HepG2 (cell line): Measurements from ENCODE around the gene PIK3CD. TPM values are rescaled to one million over a fixed set of nuclear protein-coding genes. Genes with fewer than 3 reads are reported as not detected.
A peak's percentile ranks its signal among the peaks of the same experiment; 100 is the strongest.

Experiments
- AFF4 ChIP-seq: sonication (generic); formaldehyde crosslinking; IDR thresholded peaks from 2 replicates; pipeline ENCODE4 v1.4.0; 2020; ENCODE audit warnings: missing genetic modification reagents
- HNRNPUL1 ChIP-seq: fragments of 200-400 bp; formaldehyde crosslinking; IDR thresholded peaks from 2 replicates; pipeline ENCODE4 v1.6.1; 2017; ENCODE audit warnings: low read depth, mild to moderate bottlenecking, low read length, moderate library complexity
- IRF9 ChIP-seq: sonication (generic); formaldehyde crosslinking; IDR thresholded peaks from 2 replicates; pipeline ENCODE4 v1.8.0; 2022; ENCODE audit warnings: missing genetic modification reagents, mild to moderate bottlenecking, borderline replicate concordance
- KDM5A ChIP-seq: fragments of 200-600 bp; sonication (generic); IDR thresholded peaks from 2 replicates; pipeline ENCODE4 v1.7.0; 2018; ENCODE audit warnings: antibody characterized with exemption, mild to moderate bottlenecking, low read length, borderline replicate concordance
- MAX ChIP-seq: IDR thresholded peaks from 2 replicates; pipeline ENCODE4 v1.6.1; 2012; ENCODE audit warnings: inconsistent platforms
- PBX3 ChIP-seq: sonication (generic); formaldehyde crosslinking; IDR thresholded peaks from 2 replicates; pipeline ENCODE4 v1.8.1; 2023; ENCODE audit warnings: missing genetic modification reagents, inconsistent platforms, borderline replicate concordance
- PCBP2 ChIP-seq: fragments of 200-400 bp; formaldehyde crosslinking; optimal IDR thresholded peaks from 2 replicates; pipeline ENCODE3; 2018; ENCODE audit warnings: low read length, low read depth; ENCODE audit not compliant: poor library complexity, severe bottlenecking
- RNF219 ChIP-seq: sonication (generic); formaldehyde crosslinking; IDR thresholded peaks from 2 replicates; pipeline ENCODE4 v1.5.0; 2020; ENCODE audit warnings: mild to moderate bottlenecking, missing genetic modification reagents
- TBX3 ChIP-seq: fragments of 450-650 bp; IDR thresholded peaks from 2 replicates; pipeline ENCODE4 v1.6.1; 2017; ENCODE audit warnings: antibody characterized with exemption, mild to moderate bottlenecking, inconsistent platforms, borderline replicate concordance
- ZBTB2 ChIP-seq: sonication (generic); formaldehyde crosslinking; IDR thresholded peaks from 2 replicates; pipeline ENCODE4 v1.8.0; 2022; ENCODE audit warnings: low read depth, missing genetic modification reagents
- ZNF292 ChIP-seq: sonication (generic); formaldehyde crosslinking; IDR thresholded peaks from 2 replicates; pipeline ENCODE4 v1.8.1; 2022; ENCODE audit warnings: mild to moderate bottlenecking, low read depth, missing genetic modification reagents, borderline replicate concordance
- ZNF512 ChIP-seq: sonication (generic); formaldehyde crosslinking; IDR thresholded peaks from 2 replicates; pipeline ENCODE4 v1.4.0; 2020; ENCODE audit warnings: mild to moderate bottlenecking, missing genetic modification reagents
- ZNF740 ChIP-seq: sonication (generic); formaldehyde crosslinking; IDR thresholded peaks from 2 replicates; pipeline ENCODE4 v1.4.0; 2020; ENCODE audit warnings: missing genetic modification reagents
- polyA plus RNA-seq, 8 experiments: library from polyadenylated mRNA; depleted of rRNA in 3 of 8; stranded (reverse) in 7 of 8; unstranded in 1 of 8; fragments of >200 nt; fragmentation: Illumina TruSeq in 4 of 8; extraction: Trizol in 4 of 8; gene quantifications; 2 replicates each; pipeline versions ENCODE4 v1.2.1 to v1.2.3, GENCODE V29; 2011 to 2016; ENCODE audit warnings: low read depth in 4 of 8, missing spikeins in 1 of 8, mixed read lengths in 1 of 8; ENCODE audit not compliant: insufficient read depth in 1 of 8
- total RNA-seq, 5 experiments: library from RNA; depleted of rRNA; stranded (reverse); fragments of >200 nt; fragmentation: Illumina TruSeq; extraction: Trizol; gene quantifications; 2 replicates each; pipeline ENCODE4 v1.2.3, GENCODE V29; 2016; ENCODE audit warnings: low read depth in 1 of 5

The PIK3CD gene
- total and polyA plus RNA-seq, 2 of the 13 experiments (the other 11 are each of a cell fraction or from before 2014, with no cell fraction given): 7.1 to 10.0 TPM

GRCh38 chr1:9689011-9689706, 37.6 kb downstream of the PIK3CD start (continued):
- 0 out of 2 replicates have a peak, but pooled peaks have one; percentile 46 for TF ChIP-seq RNF219 (CRISPR knock-in tag)
- TF ChIP-seq PCBP2: no peak
- no peak for TF ChIP-seq ZNF512 (CRISPR knock-in tag)
- peak; percentile 51; the same call in 1 of the 2 replicates for TF ChIP-seq MAX
- no peak for TF ChIP-seq ZBTB2 (CRISPR knock-in tag)
- peak; percentile 28; the same call in 1 of the 2 replicates for TF ChIP-seq TBX3
- TF ChIP-seq KDM5A: no peak
- no peak for TF ChIP-seq ZNF292 (CRISPR knock-in tag)
- TF ChIP-seq ZNF740 (CRISPR knock-in tag): no peak
- no peak for TF ChIP-seq IRF9
- TF ChIP-seq HNRNPUL1: no peak
- no peak for TF ChIP-seq PBX3 (CRISPR knock-in tag)
- TF ChIP-seq AFF4 (CRISPR knock-in tag): no peak
